ENCODE results near the gene AFAP1L1. TPM values are rescaled to one million over a fixed set of nuclear protein-coding genes. Genes with fewer than 3 reads are reported as not detected.

AFAP1L1 gene
- total RNA-seq, 1 donor from 2014 or later = 24.7 TPM

- peak; percentile 85 to 87 (median 85) for TF ChIP-seq CTCF (IDR thresholded peaks at IDR 0.05)
- Histone ChIP-seq H3K4me3 (peak overlapping the region in 1 of 2 donors; percentile 32), H3K27me3 (no peaks in the 10 kb centered on the region), H3K36me3 (no peaks in the 10 kb centered on the region), H3K27ac (peak overlapping the region; percentile 55 to 62), H3K9me3 (no peaks in the 10 kb centered on the region), H3K4me1 (peaks cover 5 to 18% of the 10 kb centered on the region in 2 donors)
- peak in 1 of 2 donors; percentile 86 for DNase-seq (ENCODE audit: low spot score in 2 of 2)
- intact Hi-C loops (cut with DNase I) = loop anchor here (2.0 kb wide), 2 partner anchors 67 to 195 kb away; no protein-coding TSS in a partner anchor
These were observed 95.8 kb downstream of the AFAP1L1 start for GRCh38 chr5:149367249-149367971.

- H3K36me3 ChIP-seq = no peaks in the 10 kb centered on the region
- no peaks in the 10 kb centered on the region for H3K27me3 ChIP-seq
- peak overlapping the region; percentile 7 to 55 for H3K27ac ChIP-seq
- H3K4me3 ChIP-seq = peak overlapping the region in 1 of 2 donors; percentile 32
- no peak for TF ChIP-seq CTCF (IDR thresholded peaks at IDR 0.05)
- peak in 1 of 2 donors; percentile 59 for DNase-seq (ENCODE audit: low spot score in 2 of 2)
- peaks cover 5 to 23% of the 10 kb centered on the region in 2 donors for H3K4me1 ChIP-seq
- no peaks in the 10 kb centered on the region for H3K9me3 ChIP-seq
- intact Hi-C loops (cut with DNase I) = loop anchor here (2.0 kb wide), 2 partner anchors 67 to 195 kb away; no protein-coding TSS in a partner anchor
These were observed 96.5 kb downstream of the AFAP1L1 start for GRCh38 chr5:149367972-149368645.

- Histone ChIP-seq H3K27me3 (no peaks in the 10 kb centered on the region), H3K27ac (peak overlapping the region; percentile 77 to 88), H3K9me3 (no peaks in the 10 kb centered on the region), H3K4me1 (peaks cover 5 to 27% of the 10 kb centered on the region in 2 donors), H3K4me3 (no peak overlapping the region), H3K36me3 (no peaks in the 10 kb centered on the region)
- DNase-seq (ENCODE audit: low spot score in 2 of 2) = peak in 1 of 2 donors; percentile 60
- no peak for TF ChIP-seq CTCF (IDR thresholded peaks at IDR 0.05)
- intact Hi-C loops (cut with DNase I) = no loop called here
These were observed 99.2 kb downstream of the AFAP1L1 start for GRCh38 chr5:149370878-149371277.

GRCh38 chr5:149371296-149371962 is 99.8 kb downstream of the AFAP1L1 start:
- DNase-seq (ENCODE audit: low spot score in 2 of 2) = peak in 1 of 2 donors; percentile 73
- intact Hi-C loops (cut with DNase I) = no loop called here
- H3K27ac ChIP-seq = peak overlapping the region; percentile 77 to 88
- H3K27me3 ChIP-seq = no peaks in the 10 kb centered on the region
- no peak overlapping the region for H3K4me3 ChIP-seq
- H3K9me3 ChIP-seq = no peaks in the 10 kb centered on the region
- H3K4me1 ChIP-seq = peaks cover 5 to 27% of the 10 kb centered on the region in 2 donors
- no peaks in the 10 kb centered on the region for H3K36me3 ChIP-seq
- peak; percentile 40 to 49 (median 44) for TF ChIP-seq CTCF (IDR thresholded peaks at IDR 0.05)

- peak in 1 of 2 donors; percentile 70 for DNase-seq (ENCODE audit: low spot score in 2 of 2)
- no peaks in the 10 kb centered on the region for H3K27me3 ChIP-seq
- no peak overlapping the region for H3K4me3 ChIP-seq
- peaks cover 5 to 27% of the 10 kb centered on the region in 2 donors for H3K4me1 ChIP-seq
- intact Hi-C loops (cut with DNase I) = no loop called here
- no peak for TF ChIP-seq CTCF (IDR thresholded peaks at IDR 0.05)
- H3K27ac ChIP-seq = peak overlapping the region; percentile 77 to 88
- H3K9me3 ChIP-seq = no peaks in the 10 kb centered on the region
- H3K36me3 ChIP-seq = no peaks in the 10 kb centered on the region
These were observed 100.6 kb downstream of the AFAP1L1 start for GRCh38 chr5:149372076-149372795.
